GM19099 (cell line): ENCODE results near the gene OR4D5.

ENCODE experiments used
- POLR2A ChIP-seq: IDR thresholded peaks from 3 replicates; pipeline ENCODE4 v1.6.1; 2011; ENCODE audit warnings: low read depth; ENCODE audit not compliant: insufficient read length; ENCODE audit errors: extremely low read depth

The OR4D5 gene

DNA sequence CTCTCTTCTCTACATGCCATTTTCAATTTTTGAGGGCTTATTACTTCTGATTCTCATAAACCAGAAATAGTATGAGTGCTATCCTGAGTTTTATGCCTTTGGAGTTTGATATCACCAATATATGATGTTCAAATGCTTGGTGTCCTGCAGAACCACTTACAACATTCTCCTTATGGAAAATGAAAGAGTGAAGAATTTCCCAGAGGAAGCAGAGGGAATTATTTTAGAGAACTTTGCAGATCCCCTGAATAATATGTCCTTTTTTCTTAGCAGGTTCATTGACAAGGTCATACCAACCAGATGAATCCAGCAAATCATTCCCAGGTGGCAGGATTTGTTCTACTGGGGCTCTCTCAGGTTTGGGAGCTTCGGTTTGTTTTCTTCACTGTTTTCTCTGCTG, at the start of gene OR4D5:
Gene OR4D5 (plus strand): TSS at position 301 of the 400 bp plus-strand sequence. CDS start 0 bp downstream, at position 301.
- TF ChIP-seq POLR2A = no peak

DNA sequence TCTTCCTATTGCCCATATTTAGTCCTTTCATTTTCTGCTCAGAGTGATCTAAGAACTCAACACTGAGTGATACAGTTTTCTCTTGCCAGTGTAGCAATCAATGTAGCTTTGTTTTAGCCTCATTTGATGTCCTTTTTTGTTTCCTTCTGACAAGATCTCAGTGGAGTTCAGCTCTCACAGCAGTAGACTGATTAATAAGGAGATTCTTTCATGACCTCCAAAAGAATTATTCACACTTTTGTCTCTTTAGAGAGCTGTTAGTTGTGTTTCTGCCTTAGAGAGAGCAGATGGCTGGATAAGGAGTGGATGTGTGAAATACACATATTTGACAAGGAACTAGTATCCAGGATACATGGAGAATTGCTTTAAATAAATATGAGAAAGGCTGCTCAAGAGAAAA, 47.4 kb upstream of the OR4D5 start:
- no peak for TF ChIP-seq POLR2A

DNA sequence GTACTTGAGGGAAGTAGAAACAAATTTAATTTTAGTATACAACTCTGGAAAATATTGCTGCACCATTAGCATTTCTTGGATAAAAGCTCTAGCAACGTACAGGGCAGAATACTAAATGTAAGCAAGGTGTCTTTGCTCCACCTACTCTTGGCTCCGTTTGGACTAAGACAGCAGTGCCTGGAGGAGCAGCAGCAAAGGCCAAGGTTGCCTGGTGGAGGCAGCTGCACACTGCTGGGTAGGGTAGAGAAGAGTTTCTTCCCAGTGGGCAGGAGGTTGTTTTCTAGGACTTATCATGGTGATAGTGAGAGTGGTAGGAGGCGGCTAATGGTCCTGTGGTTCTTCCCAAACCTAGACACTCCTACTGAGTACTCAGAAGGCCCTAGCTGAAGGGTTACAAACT, 39.6 kb upstream of the OR4D5 start:
- no peak for TF ChIP-seq POLR2A

DNA sequence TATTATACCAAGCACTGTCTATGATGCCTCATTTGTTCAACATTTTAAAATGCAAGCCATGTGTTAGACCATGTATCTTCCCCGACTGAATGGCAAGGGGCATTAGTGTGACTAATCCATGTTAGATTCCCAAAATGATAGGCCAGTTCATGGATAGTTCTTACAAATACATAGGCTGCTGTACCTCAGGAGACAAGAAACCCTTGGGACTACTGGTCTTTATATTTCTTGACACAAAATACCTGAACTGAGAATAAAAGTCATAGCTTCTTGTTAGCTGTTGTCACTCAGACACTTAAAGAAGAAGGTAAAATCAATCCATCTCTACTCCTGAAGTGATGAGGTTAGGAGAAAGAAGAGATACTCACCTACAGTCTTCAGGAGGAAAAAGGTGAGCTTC, 37.5 kb upstream of the OR4D5 start, which contains the start of gene OR8D4:
Gene OR8D4 (plus strand): TSS at position 301 of the 400 bp plus-strand sequence. CDS start 4,265 bp downstream, outside the sequence.
- TF ChIP-seq POLR2A = no peak

DNA sequence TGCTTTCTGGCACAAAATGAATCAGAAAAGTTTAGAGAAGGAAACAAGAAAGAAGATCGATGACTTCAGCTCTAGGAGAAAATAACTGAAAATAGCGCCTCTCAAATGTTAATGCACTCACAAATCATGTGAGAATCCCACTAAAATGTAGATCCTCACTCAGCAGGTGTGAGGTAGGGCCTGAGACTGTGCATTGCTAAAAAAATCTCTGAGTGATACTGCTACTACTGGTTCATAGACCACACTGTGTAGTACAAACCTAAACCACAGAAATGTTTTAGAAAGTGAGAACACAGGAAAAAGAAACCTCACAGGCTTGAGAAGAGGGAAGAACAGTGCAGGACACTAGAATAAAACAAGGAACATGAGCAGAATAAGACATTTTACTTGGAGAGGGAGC, 35.5 kb upstream of the OR4D5 start:
- TF ChIP-seq POLR2A = no peak

DNA sequence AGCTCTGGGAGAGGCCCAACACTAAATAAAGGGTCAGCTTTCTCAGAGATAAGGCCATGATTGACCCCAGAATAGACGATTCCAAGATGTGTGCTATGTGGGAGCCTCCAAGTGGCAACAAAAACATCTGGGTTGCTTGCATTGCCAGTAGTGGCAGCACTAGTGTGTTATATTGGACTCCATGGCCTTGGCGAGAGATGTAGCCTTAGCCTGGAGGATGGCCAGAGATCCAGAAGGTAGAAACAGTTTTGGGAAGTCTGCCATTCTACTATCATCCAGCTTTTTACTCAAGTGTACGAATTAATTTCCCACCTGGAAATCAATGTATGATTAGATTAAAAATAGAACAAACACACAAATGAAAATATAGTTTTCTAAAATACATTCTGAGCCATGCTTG, 34.5 kb upstream of the OR4D5 start:
- TF ChIP-seq POLR2A = no peak

DNA sequence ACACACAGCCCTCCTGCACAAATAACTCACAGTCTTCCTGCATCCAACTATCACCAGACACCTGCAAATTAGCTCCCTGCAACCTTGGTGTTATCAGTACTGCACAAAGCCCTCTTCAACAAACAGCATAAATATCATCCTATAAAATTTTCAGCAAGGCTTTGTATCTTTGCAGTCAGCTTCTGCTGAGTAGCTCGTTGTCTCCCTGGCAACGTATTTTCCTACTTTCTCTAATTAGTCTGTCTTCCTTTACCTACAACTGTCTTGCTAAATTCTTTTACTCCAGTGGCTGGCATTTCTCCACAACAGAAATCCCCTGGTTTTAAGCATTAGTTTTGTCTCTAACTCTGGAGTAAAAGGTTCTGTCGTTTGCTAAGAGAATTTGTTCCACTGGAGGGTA, 33.6 kb upstream of the OR4D5 start:
- no peak for TF ChIP-seq POLR2A

DNA sequence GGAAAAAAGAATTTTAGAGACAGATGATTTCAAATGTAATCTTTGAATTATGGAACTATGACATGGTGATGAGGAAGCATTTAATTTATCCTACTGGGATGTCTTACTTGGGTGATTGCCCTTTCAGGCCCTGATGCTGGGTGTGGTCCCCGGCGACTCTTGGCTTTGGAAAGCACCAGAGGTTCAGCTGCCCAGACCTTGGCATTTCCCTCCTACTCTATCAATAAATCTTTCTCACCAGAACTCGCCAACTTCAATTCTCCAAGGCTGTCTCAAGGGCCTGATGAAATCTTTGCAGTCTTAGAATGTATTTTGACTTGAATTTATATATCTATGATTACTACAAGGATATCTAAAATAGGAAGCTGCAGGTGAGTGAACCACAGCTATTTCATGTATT, 18.5 kb upstream of the OR4D5 start:
- TF ChIP-seq POLR2A = no peak

DNA sequence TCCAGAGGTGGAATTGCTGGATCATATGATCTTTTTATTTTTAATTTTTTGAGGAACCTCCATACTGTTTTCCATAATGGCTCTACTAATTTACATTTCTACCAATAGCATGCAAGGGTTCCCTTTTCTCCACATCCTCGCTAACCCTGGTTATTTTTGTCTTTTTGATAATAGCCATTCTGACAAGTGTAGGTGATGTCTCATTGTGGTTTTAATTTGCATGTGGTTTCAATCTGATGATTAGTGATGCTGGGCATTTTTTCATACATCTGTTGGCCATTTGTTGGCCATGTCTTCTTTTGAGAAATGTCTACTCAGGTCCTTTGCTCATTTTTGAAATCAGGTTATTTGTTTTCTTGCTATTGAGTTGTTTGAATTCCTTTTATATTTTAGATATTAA, 15.4 kb upstream of the OR4D5 start:
- TF ChIP-seq POLR2A = no peak

DNA sequence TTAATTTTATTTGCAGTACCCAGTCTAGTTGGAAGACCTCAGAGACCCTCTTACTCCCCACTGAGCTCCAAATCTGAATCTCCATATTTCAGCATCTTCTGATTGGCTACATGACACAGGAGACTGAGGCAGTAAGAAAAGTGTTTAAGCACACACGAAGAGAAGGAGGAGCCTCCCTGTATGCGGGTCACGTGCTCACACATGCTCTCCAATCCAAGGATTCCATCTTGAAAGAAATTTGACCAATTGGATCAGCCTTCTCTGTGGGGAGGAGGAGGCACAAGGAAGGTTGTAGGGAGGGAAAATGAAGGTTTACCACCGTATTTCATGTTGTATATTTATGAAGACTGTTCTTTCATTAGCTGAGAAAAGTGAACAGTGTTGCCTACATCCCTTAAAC, 3.0 kb downstream of the OR4D5 start:
- no peak for TF ChIP-seq POLR2A

DNA sequence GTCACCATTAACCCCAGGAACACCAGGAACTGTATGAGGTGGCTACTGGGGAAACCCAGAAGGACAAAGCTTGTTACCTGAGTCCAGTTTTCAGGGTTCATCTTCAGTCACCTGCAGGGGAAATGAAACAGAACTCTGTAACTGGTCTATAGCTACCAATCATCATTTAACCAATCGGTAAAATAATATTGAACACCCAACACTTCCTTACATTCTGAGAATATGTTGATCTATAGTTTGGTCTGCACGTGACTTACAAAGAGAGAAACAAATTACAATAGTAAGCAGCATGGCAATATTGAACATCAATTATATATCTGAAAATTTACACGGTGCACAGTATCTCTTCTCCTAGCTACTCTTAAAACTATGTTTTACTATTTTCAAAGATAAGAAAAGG, 4.3 kb downstream of the OR4D5 start, which contains the start of gene OR6T1:
Gene OR6T1 (minus strand): TSS at position 101 of the 400 bp plus-strand sequence. CDS start 0 bp downstream, at position 101.
- no peak for TF ChIP-seq POLR2A

DNA sequence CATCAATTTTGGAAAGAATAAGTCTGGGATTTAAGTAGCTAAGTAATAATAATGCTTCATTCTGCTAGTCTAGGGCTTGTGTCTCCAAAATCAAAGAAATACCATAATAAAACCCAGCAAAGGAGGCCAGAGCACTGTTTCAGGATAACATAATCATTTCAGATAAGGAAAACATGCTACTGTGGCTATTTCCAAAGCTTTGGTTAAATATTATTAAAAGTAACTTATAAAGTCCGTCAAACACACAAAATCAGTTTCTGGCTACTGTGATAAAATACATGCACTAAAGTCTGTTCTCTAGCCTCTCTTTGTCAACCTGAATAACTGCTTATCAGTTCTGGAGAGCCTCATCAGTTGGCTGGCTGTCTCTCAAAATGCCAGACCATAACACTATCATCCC, 5.7 kb downstream of the OR4D5 start:
- no peak for TF ChIP-seq POLR2A

DNA sequence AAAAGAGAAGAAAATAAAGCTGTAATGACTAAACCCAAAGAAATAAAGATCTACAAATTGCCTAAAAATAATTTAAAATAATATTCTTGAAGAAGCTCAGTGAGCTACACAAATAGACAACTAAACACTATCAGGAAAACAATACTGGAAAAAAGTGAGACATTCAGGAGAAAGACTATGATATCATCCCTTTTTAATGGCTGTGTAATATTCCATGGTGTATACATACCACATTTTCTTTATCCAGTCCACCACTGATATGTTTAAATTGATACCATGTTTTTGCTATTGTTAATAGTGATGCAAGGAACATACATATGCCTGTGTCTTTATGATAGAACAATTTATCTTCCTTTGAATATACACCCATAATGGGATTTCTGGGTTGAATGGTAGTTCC, 17.3 kb downstream of the OR4D5 start:
- TF ChIP-seq POLR2A = no peak

DNA sequence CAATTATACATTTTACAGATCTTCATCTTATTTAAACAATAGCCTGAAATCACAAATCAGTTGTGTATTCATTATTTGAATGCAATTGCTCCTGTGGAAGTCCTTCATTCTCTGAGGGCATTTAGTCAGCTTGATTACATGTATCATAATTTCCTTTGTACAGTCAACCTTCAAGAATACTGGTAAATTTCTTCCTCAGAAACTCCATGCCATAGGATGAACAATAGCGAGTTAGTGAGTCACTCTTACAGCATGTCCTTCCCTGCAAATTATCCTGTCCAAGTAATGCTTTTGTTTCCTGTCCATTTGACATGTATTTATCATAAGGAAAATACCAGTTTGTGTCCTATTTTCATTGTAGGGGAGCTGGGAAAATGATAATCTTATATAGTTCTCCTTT, 34.4 kb downstream of the OR4D5 start:
- no peak for TF ChIP-seq POLR2A

DNA sequence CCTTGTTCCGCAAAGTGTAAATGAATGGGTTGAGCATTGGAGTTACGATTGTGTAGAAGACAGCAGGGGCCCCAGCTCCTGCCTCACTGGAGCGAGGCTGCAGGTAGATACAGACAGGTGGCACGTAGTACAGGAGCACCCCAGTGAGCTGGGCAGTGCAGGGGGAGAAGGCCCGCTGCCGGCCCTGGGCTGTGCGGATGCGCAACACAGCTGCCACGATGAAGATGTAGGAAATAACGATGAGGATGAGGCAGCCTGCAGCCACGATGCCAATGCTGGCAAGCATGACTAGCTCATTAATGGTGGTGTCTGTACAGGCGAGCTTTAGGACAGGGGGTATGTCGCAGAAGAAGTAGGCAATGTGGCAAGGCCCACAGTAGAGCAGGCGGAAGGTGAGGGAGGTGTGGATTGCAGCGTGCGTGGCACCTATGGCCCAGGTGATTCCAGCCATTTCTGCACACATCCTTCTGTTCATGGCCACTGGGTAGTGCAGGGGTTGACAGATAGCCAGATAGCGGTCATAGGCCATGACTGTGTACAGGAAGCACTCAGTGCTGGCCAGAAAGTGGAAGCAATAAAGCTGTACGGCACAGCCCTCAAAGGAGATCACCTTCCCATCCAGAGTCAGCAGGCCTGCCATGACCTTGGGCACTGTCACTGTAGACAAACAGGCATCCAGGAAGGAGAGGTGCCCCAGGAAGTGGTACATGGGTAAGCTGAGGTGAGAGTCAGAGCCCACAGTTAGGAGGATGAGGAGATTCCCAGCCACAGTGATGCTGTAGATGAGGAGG, 37.5 kb downstream of the OR4D5 start:
- no peak for TF ChIP-seq POLR2A

DNA sequence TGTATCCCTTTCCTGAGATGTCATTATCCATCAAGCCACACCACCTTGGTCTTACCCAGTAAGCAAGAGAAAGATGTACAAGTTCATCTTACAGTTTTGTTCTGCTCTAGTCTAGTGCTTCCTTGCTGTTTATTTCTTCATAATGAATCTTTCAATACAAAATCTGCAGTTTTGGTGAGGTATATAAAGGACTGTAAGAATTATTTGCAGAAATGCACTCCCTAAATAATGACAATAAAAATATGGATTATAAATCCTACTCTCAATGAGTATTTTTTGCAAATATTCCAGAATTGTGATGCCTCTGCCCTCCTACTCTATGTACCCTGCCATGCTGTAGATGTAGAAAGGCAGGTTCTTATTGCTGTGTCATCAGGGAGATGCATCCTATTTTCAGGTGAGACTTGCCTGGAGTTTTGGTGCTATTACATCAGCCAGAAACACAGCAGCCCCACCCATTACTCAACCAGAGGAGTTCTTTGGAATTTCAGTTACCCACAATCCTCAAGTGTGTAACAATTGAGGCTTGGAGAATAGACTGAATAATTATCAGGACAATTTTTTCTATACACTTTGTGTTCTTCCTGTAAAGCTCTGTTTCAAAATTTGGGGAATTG, 38.4 kb downstream of the OR4D5 start, which contains the start of gene OR10S1:
Gene OR10S1 (minus strand): TSS at position 51 of the 617 bp plus-strand sequence. CDS start 117 bp downstream, outside the sequence.
- TF ChIP-seq POLR2A = no peak

DNA sequence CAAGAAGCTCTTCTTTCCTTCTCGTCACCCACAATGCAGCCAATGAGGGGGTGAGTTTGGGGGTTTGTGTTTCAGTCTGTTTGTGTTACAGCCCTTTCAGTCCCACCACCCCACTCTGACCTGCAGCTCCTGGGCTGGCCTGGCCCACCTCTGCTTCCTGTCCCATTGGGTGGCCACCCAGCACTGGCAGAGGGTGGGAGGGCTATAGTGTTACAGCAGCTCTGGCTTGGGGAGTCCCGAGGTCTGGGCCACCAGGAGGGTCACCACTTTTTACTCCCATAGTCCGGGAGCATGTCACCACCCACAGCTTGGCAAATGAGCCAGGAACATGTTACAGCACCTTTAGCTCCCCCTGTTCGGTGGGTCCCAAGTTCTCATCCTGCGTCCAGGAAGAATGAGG, 39.9 kb downstream of the OR4D5 start:
- TF ChIP-seq POLR2A = no peak
